SHP77 (cell line): ENCODE measurements around the gene ST6GALNAC1.
A peak's percentile ranks its signal among the peaks of the same experiment; 100 is the strongest.

ENCODE experiments used
- DNase-seq, 2 experiments: peaks; one replicate each; lab custom pipeline; 2025; lab: John Stamatoyannopoulos, UW

ST6GALNAC1 gene

GRCh38 chr17:76674600-76674999 lies 31.0 kb upstream of the ST6GALNAC1 start:
- DNase-seq: no peak

GRCh38 chr17:76673729-76674128 lies 30.2 kb upstream of the ST6GALNAC1 start:
- DNase-seq: no peak

GRCh38 chr17:76672892-76673291 lies 29.3 kb upstream of the ST6GALNAC1 start:
- DNase-seq: no peak

GRCh38 chr17:76672270-76672851 lies 28.8 kb upstream of the ST6GALNAC1 start:
- peak in 1 of 2 experiments; percentile 56 for DNase-seq

GRCh38 chr17:76671912-76672262 lies 28.3 kb upstream of the ST6GALNAC1 start:
- no peak for DNase-seq

- DNase-seq: peak; percentile 100
These were observed 27.8 kb upstream of the ST6GALNAC1 start for GRCh38 chr17:76671123-76671911.

- DNase-seq: no peak
These were observed 27.2 kb upstream of the ST6GALNAC1 start for GRCh38 chr17:76670718-76671122.

- DNase-seq: no peak
These were observed 26.6 kb upstream of the ST6GALNAC1 start for GRCh38 chr17:76670020-76670717.

GRCh38 chr17:76667786-76668453 lies 24.4 kb upstream of the ST6GALNAC1 start:
- DNase-seq: no peak

GRCh38 chr17:76667491-76667755 lies 23.9 kb upstream of the ST6GALNAC1 start:
- DNase-seq: no peak

- no peak for DNase-seq
These were observed 17.1 kb upstream of the ST6GALNAC1 start for GRCh38 chr17:76660656-76661042.

- peak in 1 of 2 experiments; percentile 38 for DNase-seq
These were observed 16.5 kb upstream of the ST6GALNAC1 start for GRCh38 chr17:76659928-76660655.

GRCh38 chr17:76658242-76658662 lies 14.7 kb upstream of the ST6GALNAC1 start:
- DNase-seq: no peak

GRCh38 chr17:76657505-76658241 lies 14.1 kb upstream of the ST6GALNAC1 start:
- no peak for DNase-seq

- no peak for DNase-seq
These were observed 10.9 kb upstream of the ST6GALNAC1 start for GRCh38 chr17:76654408-76654807.

- DNase-seq: no peak
These were observed 6.9 kb upstream of the ST6GALNAC1 start for GRCh38 chr17:76650504-76650903.

- DNase-seq: no peak
These were observed 3.2 kb upstream of the ST6GALNAC1 start for GRCh38 chr17:76646712-76647111.

GRCh38 chr17:76645481-76645880 lies 1.9 kb upstream of the ST6GALNAC1 start:
- no peak for DNase-seq

- no peak for DNase-seq
These were observed 1.4 kb upstream of the ST6GALNAC1 start for GRCh38 chr17:76644995-76645394.

- no peak for DNase-seq
These were observed 563 bp downstream of the ST6GALNAC1 start for GRCh38 chr17:76642994-76643393.

- no peak for DNase-seq
These were observed 1.5 kb downstream of the ST6GALNAC1 start for GRCh38 chr17:76642032-76642561.
